SU-DHL-6 (cell line): ENCODE measurements around the gene C3.
A peak's percentile ranks its signal among the peaks of the same experiment; 100 is the strongest.

ENCODE experiments used
- H2AFZ ChIP-seq: fragments of 200-600 bp; sonication (generic); 2 replicates; pipeline ENCODE4 v1.6.1; 2014; ENCODE audit warnings: low read depth, mild to moderate bottlenecking, moderate library complexity, mixed read lengths, antibody characterized with exemption, low read length; ENCODE audit not compliant: severe bottlenecking
- H3F3A ChIP-seq: fragments of 200-600 bp; shearing (Covaris generic); 2 replicates; pipeline ENCODE4 v1.6.0; 2016; ENCODE audit warnings: antibody characterized with exemption, mild to moderate bottlenecking; ENCODE audit not compliant: insufficient read depth
- H3K27ac ChIP-seq: fragments of 200-600 bp; sonication (generic); 2 replicates; pipeline ENCODE4 v1.5.1; 2016; ENCODE audit warnings: low read depth, mild to moderate bottlenecking, low read length, moderate library complexity, mixed read lengths
- H3K27me3 ChIP-seq: fragments of 200-600 bp; sonication (generic), shearing (Covaris generic); 2 replicates; pipeline ENCODE4 v1.6.0; 2014; ENCODE audit warnings: mild to moderate bottlenecking, low read length
- H3K36me3 ChIP-seq: fragments of 200-600 bp; sonication (generic); 2 replicates; pipeline ENCODE4 v1.6.1; 2014; ENCODE audit warnings: mild to moderate bottlenecking, low read length, mixed read lengths
- H3K4me2 ChIP-seq: fragments of 300-600, 200-600 bp; shearing (Covaris generic), sonication (generic); 2 replicates; pipeline ENCODE4 v1.6.0; 2014; ENCODE audit warnings: low read length, low read depth, mild to moderate bottlenecking; ENCODE audit not compliant: poor library complexity, severe bottlenecking
- H3K4me3 ChIP-seq: fragments of 200-600 bp; sonication (generic); 2 replicates; pipeline ENCODE4 v1.5.1; 2014; ENCODE audit warnings: antibody characterized with exemption, low read length, mild to moderate bottlenecking, mixed read lengths; ENCODE audit not compliant: insufficient read depth, poor library complexity, severe bottlenecking
- H3K79me2 ChIP-seq: fragments of 200-600 bp; sonication (generic); 2 replicates; pipeline ENCODE4 v1.6.1; 2014; ENCODE audit warnings: mild to moderate bottlenecking, low read length, moderate library complexity; ENCODE audit not compliant: insufficient read depth
- H3K9ac ChIP-seq: fragments of 200-600 bp; sonication (generic); 2 replicates; pipeline ENCODE4 v1.7.0; 2014; ENCODE audit warnings: mild to moderate bottlenecking, low read length
- H3K9me2 ChIP-seq: fragments of 200-600 bp; sonication (generic); replicated peaks from 2 replicates; pipeline ENCODE4 v1.6.1; 2014; ENCODE audit warnings: low read length; ENCODE audit not compliant: insufficient read depth
- H3K9me3 ChIP-seq: fragments of 200-600 bp; sonication (generic); 2 replicates; pipeline ENCODE4 v1.6.1; 2014; ENCODE audit warnings: low read length, mixed read lengths; ENCODE audit not compliant: insufficient read depth
- H4K20me1 ChIP-seq: fragments of 200-600 bp; sonication (generic); 2 replicates; pipeline ENCODE4 v1.6.1; 2014; ENCODE audit warnings: low read depth, mild to moderate bottlenecking, antibody characterized with exemption, low read length, moderate library complexity, mixed read lengths
- EZH2phosphoT487 ChIP-seq: fragments of 200-600 bp; sonication (generic), shearing (Covaris generic); conservative IDR thresholded peaks from 2 replicates; pipeline ENCODE4 v1.6.1; 2018; ENCODE audit warnings: mild to moderate bottlenecking, antibody characterized with exemption, low read length, moderate library complexity, mixed read lengths
- TF ChIP-seq, protein P1 (sequence below): fragments of 200-600 bp; sonication (generic); IDR thresholded peaks from one replicate; pipeline ENCODE4 v1.5.1; 2017; ENCODE audit warnings: antibody characterized with exemption, mild to moderate bottlenecking, low read length, moderate library complexity; ENCODE audit not compliant: insufficient read depth, poor library complexity, severe bottlenecking

Gene C3

DNA sequence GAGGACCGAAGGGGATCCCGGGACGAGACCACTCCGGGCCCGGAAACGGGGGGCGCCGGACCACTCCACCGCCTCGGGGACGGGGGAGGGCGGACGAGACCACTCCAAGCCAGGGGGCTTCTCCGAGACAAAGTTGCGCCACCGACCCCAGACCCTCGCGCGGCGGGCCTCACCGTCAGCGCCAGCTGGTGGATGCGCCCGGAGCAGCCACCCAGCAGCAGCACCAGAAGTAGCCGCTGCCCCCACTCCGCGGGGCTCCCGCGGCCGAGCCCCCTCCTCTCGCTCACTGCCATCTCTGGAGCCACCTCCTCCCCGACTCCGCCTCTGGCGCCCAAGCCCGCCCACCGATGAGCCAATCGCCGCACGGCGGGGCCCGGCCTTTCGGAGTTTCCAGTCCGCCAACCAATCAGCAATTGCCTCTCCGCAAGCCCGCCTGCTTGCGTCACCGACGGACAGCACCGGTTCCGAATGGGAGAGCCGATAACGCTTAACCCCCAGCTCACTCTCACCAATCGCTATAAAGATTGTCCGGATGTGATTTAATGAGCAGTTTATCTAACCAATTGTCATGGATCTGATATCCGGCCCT is 16.9 kb upstream of the C3 start, which contains the start of gene GPR108:
Gene GPR108 (minus strand): TSS at position 297 of the 589 bp plus-strand sequence. CDS start 4 bp downstream, at position 293.
- Histone ChIP-seq H4K20me1 (no peaks in the 10 kb centered on the region), H3K36me3 (no peaks in the 10 kb centered on the region), H3F3A (peaks cover 27% of the 10 kb centered on the region), H3K4me3 (peak within 1 kb of the TSS; percentile 73), H3K4me2 (peak within 1 kb of the TSS; percentile 85), H3K9ac (peak within 1 kb of the TSS; percentile 85), H2AFZ (peak within 1 kb of the TSS; percentile 67), H3K9me2 (no peaks in the 10 kb centered on the region), H3K27ac (peak within 1 kb of the TSS; percentile 78), H3K9me3 (no peaks in the 10 kb centered on the region), H3K79me2 (peaks cover 5% of the 10 kb centered on the region; the same call in 1 of the 2 replicates), H3K27me3 (no peaks in the 10 kb centered on the region)
- TF ChIP-seq EZH2phosphoT487, result no peak
- TF ChIP-seq, protein P1, sequence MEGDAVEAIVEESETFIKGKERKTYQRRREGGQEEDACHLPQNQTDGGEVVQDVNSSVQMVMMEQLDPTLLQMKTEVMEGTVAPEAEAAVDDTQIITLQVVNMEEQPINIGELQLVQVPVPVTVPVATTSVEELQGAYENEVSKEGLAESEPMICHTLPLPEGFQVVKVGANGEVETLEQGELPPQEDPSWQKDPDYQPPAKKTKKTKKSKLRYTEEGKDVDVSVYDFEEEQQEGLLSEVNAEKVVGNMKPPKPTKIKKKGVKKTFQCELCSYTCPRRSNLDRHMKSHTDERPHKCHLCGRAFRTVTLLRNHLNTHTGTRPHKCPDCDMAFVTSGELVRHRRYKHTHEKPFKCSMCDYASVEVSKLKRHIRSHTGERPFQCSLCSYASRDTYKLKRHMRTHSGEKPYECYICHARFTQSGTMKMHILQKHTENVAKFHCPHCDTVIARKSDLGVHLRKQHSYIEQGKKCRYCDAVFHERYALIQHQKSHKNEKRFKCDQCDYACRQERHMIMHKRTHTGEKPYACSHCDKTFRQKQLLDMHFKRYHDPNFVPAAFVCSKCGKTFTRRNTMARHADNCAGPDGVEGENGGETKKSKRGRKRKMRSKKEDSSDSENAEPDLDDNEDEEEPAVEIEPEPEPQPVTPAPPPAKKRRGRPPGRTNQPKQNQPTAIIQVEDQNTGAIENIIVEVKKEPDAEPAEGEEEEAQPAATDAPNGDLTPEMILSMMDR, result no peak

DNA sequence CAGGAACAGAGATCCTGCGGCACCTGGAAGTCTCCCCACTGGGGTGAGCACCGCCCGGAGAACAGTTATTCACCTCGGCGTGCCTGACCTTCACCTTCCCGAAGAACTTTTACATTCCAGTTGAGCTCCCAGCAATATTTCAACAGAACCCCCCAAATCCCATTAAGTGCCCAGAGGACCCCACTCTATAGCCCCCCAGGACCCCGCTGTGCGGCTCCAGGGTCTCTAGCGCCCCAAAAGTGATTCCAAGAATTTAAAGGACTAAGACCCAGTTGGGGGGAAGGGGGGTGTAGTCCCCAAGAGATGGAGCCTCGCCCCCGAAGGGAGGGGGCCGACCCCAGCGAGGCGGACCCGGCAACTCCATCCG is 16.4 kb upstream of the C3 start:
- H3K9ac ChIP-seq, result peak overlapping the region; percentile 85
- H3K4me2 ChIP-seq, result peak overlapping the region; percentile 85
- peak overlapping the region; percentile 73 for H3K4me3 ChIP-seq
- no peaks in the 10 kb centered on the region for H3K9me3 ChIP-seq
- peak overlapping the region; percentile 67 for H2AFZ ChIP-seq
- no peak for TF ChIP-seq EZH2phosphoT487
- TF ChIP-seq, protein P1, result peak; percentile 8
- H4K20me1 ChIP-seq, result no peaks in the 10 kb centered on the region
- H3K27me3 ChIP-seq, result no peaks in the 10 kb centered on the region
- peak overlapping the region; percentile 78 for H3K27ac ChIP-seq
- H3F3A ChIP-seq, result peaks cover 27% of the 10 kb centered on the region
- peaks cover 5% of the 10 kb centered on the region; the same call in 1 of the 2 replicates for H3K79me2 ChIP-seq
- H3K9me2 ChIP-seq, result no peaks in the 10 kb centered on the region
- no peaks in the 10 kb centered on the region for H3K36me3 ChIP-seq

DNA sequence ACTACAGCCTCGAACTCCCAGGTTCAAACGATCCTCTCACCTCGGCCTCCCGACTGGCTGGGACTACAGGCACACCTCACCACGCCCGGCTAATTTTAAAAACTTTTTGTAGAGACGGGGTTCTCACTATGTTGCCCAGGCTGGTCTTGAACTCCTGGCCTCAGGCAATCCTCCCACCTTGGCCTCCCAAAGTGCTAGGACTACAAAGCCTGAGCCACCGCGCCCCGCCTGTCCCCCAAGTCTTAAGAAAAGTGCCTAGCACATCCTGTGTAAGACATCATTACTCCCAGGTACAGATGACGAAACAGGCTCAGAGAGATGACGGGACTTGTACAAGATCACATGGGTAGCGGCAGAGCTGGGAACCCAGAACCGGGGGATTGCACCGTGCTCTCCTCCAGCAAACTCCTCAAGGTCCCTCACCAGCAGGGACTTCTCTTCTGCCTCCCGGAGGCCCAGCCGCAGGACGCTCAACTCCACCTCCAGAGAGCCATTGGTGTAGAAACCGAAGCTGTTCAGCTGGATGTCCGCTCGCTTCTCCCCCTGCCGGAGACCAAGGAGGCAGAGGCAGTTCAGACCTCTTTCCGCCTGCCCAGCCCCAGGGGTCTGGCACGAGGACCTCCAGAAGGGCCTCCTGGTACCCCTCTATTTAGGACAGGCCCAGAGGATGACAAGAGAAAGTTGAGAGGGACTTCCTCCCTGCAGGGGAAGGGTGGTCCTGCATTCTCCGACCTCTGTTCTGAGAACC is 15.9 kb upstream of the C3 start:
- Histone ChIP-seq H2AFZ (peak overlapping the region; percentile 67), H4K20me1 (no peaks in the 10 kb centered on the region), H3K9me2 (no peaks in the 10 kb centered on the region), H3K79me2 (peaks cover 5% of the 10 kb centered on the region; the same call in 1 of the 2 replicates), H3K27ac (peak overlapping the region; percentile 78), H3K4me2 (peak overlapping the region; percentile 85), H3K4me3 (peak overlapping the region; percentile 73), H3F3A (peaks cover 25% of the 10 kb centered on the region), H3K9me3 (no peaks in the 10 kb centered on the region), H3K27me3 (no peaks in the 10 kb centered on the region), H3K36me3 (no peaks in the 10 kb centered on the region), H3K9ac (peak overlapping the region; percentile 85)
- TF ChIP-seq, protein P1, result peak; percentile 39
- no peak for TF ChIP-seq EZH2phosphoT487
